SK-N-MC (cell line): Measurements from ENCODE around the gene SLC33A1.

Experiments
- EZH2 ChIP-seq: fragments of 200-600 bp; sonication (generic); IDR thresholded peaks from one replicate; pipeline ENCODE4 v1.6.1; 2017; ENCODE audit warnings: antibody characterized with exemption
- FOXP2 ChIP-seq: optimal IDR thresholded peaks from 2 replicates; pipeline ENCODE3; 2011; ENCODE audit warnings: mild to moderate bottlenecking, moderate library complexity; ENCODE audit not compliant: insufficient read depth; ENCODE audit errors: extremely low read length, control extremely low read depth
- POLR2AphosphoS5 ChIP-seq: IDR thresholded peaks from 2 replicates; pipeline ENCODE4 v1.6.1; 2012; ENCODE audit warnings: mild to moderate bottlenecking, low read depth, low read length, borderline replicate concordance

DNA sequence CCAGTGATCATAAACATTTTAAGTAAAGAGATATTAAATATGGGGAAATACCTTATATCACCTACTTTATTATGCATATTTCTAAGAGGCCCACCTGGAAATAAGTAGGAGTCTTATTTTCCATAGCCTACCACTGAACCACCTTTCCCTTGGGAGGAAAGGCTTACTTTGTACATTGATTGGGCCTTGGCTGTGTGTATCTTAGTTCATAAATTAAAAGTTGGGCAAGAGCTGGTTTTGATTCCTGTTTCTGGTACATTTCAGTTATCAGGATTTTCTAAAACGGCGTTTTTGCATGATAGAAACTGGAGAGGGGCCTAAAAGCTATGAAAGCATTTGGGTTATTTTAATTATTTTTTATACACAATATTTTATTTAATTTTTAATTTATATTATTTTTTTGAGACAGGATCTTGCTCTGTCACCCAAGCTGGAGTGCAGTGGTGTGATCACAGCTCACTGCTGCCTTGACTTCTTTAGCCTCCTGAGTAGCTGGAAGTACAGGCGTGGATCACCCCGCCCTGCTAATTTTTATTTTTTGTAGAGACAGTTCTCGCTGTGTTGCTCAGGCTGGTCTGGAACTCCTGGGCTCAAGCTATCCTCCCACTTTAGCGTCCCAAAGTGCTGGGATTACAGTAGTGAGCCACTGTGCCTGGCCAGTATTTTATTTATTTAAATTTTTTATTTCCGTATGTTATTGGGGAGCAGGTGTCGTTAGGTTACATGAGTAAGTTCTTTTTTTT is 18.8 kb upstream of the SLC33A1 start:
- TF ChIP-seq FOXP2 (no peak), EZH2 (no peak), POLR2AphosphoS5 (no peak)
